Measurements from ENCODE around the gene HYAL3. TPM values are rescaled to one million over a fixed set of nuclear protein-coding genes. Genes with fewer than 3 reads are reported as not detected.

Gene HYAL3
- total and polyA plus RNA-seq, 2 of the 13 experiments (the other 11 are each of a cell fraction or from before 2014, with no cell fraction given), result 5.5 to 10.4 TPM

GRCh38 chr3:50303013-50303815 lies 4.0 kb upstream of the HYAL3 start, which contains the start of gene HYAL1 (continued):
- TF ChIP-seq ZBTB10 (CRISPR knock-in tag; IDR thresholded peaks at IDR 0.05; ENCODE audit: borderline replicate concordance) (no peak), HMG20B (CRISPR knock-in tag; conservative IDR thresholded peaks at IDR 0.05) (no peak), DBP (CRISPR knock-in tag; IDR thresholded peaks at IDR 0.05; ENCODE audit: not compliant biosample characterization) (peak; percentile 80), FOXA1 (IDR thresholded peaks at IDR 0.05) (no peak), FOXA1 (CRISPR knock-in tag; IDR thresholded peaks at IDR 0.05) (no peak; the same call in 1 of the 2 replicates), ZNF24 (IDR thresholded peaks at IDR 0.05) (no peak), HMGA1 (CRISPR knock-in tag; conservative IDR thresholded peaks at IDR 0.05) (no peak), SRSF1 (optimal IDR thresholded peaks at IDR 0.05; ENCODE audit: low read depth, low read length) (peak; percentile 90), ZNF773 (CRISPR knock-in tag; IDR thresholded peaks at IDR 0.05; ENCODE audit: borderline replicate concordance) (no peak), U2AF2 (IDR thresholded peaks at IDR 0.05; ENCODE audit: low read depth, low read length) (no peak), TRAFD1 (CRISPR knock-in tag; IDR thresholded peaks at IDR 0.05; ENCODE audit: borderline replicate concordance) (no peak), FOXK2 (IDR thresholded peaks at IDR 0.05) (no peak), ZMYM2 (CRISPR knock-in tag; IDR thresholded peaks at IDR 0.05) (no peak), AKAP8 (CRISPR knock-in tag; IDR thresholded peaks at IDR 0.05) (0 out of 2 replicates have a peak, but pooled peaks have one; percentile 11), KMT2B (CRISPR knock-in tag; IDR thresholded peaks at IDR 0.05) (0 out of 2 replicates have a peak, but pooled peaks have one; percentile 34), PRDM4 (CRISPR knock-in tag; IDR thresholded peaks at IDR 0.05; ENCODE audit: borderline replicate concordance) (no peak; the same call in 1 of the 2 replicates), NCOA1 (CRISPR knock-in tag; IDR thresholded peaks at IDR 0.05) (no peak), SP5 (CRISPR knock-in tag; IDR thresholded peaks at IDR 0.05; ENCODE audit: borderline replicate concordance, low read depth) (peak; percentile 76), SIX1 (CRISPR knock-in tag; IDR thresholded peaks at IDR 0.05; ENCODE audit: borderline replicate concordance) (no peak), ZNF800 (CRISPR knock-in tag; IDR thresholded peaks at IDR 0.05) (0 out of 2 replicates have a peak, but pooled peaks have one; percentile 2), RAD51 (IDR thresholded peaks at IDR 0.05; ENCODE audit: borderline replicate concordance) (no peak)
